Skeletal muscle satellite cell (primary cell): ENCODE results near the gene PPFIA2.
A peak's percentile ranks its signal among the peaks of the same experiment; 100 is the strongest.
"Not testable (repeated sequence)": the region's sequence is repeated elsewhere in the genome, so short reads cannot be mapped to it uniquely, and the experiment has no call there.

Experiments used
- H3K27me3 ChIP-seq: 2 replicates; pipeline ENCODE4 v1.7.0; 2013; ENCODE audit warnings: low read length; ENCODE audit not compliant: control insufficient read depth, insufficient read depth
- H3K36me3 ChIP-seq: 2 replicates; pipeline ENCODE4 v1.7.0; 2013; ENCODE audit warnings: mild to moderate bottlenecking, control low read depth, low read length; ENCODE audit not compliant: insufficient read depth
- H3K4me1 ChIP-seq: 2 replicates; pipeline ENCODE4 v1.7.0; 2013; ENCODE audit warnings: low read length; ENCODE audit not compliant: control insufficient read depth, insufficient read depth
- H3K4me2 ChIP-seq: 2 replicates; pipeline ENCODE4 v1.7.0; 2013; ENCODE audit warnings: mild to moderate bottlenecking, low read length
- H3K4me3 ChIP-seq: 2 replicates; pipeline ENCODE4 v1.7.0; 2013; ENCODE audit warnings: low read length
- H3K9ac ChIP-seq: 2 replicates; pipeline ENCODE4 v1.7.0; 2013; ENCODE audit warnings: mild to moderate bottlenecking, low read depth, low read length, moderate library complexity
- H3K9me3 ChIP-seq: replicated peaks from 2 replicates; pipeline ENCODE4 v1.7.0; 2013; ENCODE audit warnings: mild to moderate bottlenecking, control low read depth, low read length

Gene PPFIA2

DNA sequence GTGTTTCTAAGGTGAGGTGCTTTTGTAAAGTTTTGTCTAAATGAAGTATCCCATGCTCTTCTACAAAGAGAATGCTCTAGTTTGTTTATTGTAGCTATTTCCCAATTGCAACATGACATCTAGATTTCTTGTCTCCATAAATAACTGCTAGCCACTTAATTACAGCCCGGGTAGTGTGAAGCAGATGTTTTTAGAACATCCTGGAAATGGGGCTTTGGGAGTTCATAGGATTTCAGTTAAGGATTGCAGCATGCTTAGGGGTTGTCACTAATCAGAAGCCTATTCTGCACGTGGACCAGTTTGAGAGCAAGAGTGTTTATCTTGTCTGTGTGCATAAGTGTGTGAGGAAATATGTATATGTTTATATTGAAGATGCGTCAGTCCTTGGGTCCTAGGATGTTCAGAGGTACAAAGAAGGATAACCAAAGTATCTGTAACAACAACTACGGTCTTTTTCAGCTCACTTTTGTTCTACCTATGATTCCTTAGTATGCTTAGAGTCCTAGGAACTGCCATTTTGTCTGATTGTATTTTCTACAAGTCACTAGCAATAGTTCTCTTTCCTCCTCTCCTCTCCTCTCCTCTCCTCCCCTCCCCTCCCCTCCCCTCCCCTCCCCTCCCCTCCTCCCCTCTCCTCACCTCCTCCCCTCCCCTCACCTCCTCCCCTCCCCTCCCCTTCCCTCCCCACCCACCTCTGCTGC is 546.0 kb downstream of the PPFIA2 start:
- Histone ChIP-seq H3K9ac (no peak overlapping the region), H3K27me3 (no peaks in the 10 kb centered on the region), H3K4me2 (no peak overlapping the region), H3K4me1 (peaks cover 13% of the 10 kb centered on the region), H3K4me3 (no peak overlapping the region), H3K9me3 (no peaks in the 10 kb centered on the region), H3K36me3 (no peaks in the 10 kb centered on the region)

DNA sequence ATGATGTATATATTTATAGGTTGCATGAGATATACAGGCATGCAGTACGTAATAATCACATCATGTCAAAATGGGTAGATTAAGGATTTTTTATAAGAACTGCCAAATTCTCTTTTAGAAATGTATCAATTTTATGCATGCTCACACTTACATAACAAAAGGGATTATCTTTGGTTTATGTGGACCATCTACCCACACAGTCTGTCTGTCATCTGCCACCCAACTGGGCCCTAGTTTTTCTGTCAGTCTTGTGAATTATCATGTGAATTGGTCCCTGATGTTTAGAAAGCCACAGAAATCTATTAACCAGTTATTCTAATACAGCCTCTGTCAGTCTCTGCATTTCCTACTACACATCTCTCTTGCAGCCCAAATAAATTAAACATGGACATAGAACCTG is 547.8 kb downstream of the PPFIA2 start:
- H3K27me3 ChIP-seq, result no peaks in the 10 kb centered on the region
- H3K9me3 ChIP-seq, result no peaks in the 10 kb centered on the region
- no peaks in the 10 kb centered on the region for H3K36me3 ChIP-seq
- peaks cover 13% of the 10 kb centered on the region for H3K4me1 ChIP-seq
- no peak overlapping the region for H3K9ac ChIP-seq
- H3K4me2 ChIP-seq, result no peak overlapping the region
- H3K4me3 ChIP-seq, result no peak overlapping the region

DNA sequence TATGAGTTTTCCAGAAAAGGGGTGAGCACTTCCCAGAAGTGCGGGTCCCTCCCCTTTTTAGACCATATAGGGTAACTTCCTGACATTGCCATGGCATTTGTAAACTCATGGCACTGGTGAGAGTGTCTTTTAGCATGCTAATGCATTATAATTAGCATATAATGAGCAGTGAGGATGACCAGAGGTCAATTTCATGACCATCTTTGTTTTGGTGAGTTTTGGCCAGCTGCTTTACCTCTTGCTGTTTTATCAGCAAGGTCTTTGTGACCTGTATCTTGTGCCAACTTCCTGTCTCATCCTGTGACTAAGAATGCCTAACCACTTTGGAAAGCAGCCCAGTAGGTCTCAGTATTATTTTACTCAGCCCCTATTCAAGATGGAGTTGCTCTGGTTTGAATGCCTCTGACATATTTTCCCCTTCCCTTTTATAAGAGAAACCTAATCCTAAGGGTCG is 549.4 kb downstream of the PPFIA2 start:
- not testable (repeated sequence) for H3K36me3 ChIP-seq, H3K4me3 ChIP-seq, H3K27me3 ChIP-seq, H3K9me3 ChIP-seq, H3K9ac ChIP-seq
- peak overlapping the region; percentile 24 for H3K4me2 ChIP-seq
- H3K4me1 ChIP-seq, result peaks cover 13% of the 10 kb centered on the region

DNA sequence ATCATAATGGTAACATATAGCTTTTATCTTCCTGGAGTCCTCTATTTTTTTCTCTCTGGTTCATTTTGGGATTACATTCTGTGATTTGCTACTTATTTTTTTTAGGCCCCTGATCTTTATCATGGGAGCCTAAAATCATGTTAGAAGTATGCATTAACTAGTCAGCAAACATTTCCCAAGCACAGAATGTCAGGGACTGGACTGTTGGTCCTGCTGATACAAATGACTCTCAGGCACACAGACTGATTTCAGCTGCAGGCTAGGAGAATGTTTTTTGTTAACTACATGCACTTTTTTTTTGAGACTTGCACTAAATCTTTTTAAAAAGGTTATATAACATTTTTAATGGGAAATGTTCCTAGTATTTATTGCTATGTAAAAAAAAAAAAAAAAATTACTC is 550.1 kb downstream of the PPFIA2 start:
- Histone ChIP-seq H3K4me2 (no peak overlapping the region), H3K27me3 (no peaks in the 10 kb centered on the region), H3K4me3 (no peak overlapping the region), H3K9me3 (no peaks in the 10 kb centered on the region), H3K9ac (no peak overlapping the region), H3K36me3 (no peaks in the 10 kb centered on the region), H3K4me1 (peaks cover 13% of the 10 kb centered on the region)

DNA sequence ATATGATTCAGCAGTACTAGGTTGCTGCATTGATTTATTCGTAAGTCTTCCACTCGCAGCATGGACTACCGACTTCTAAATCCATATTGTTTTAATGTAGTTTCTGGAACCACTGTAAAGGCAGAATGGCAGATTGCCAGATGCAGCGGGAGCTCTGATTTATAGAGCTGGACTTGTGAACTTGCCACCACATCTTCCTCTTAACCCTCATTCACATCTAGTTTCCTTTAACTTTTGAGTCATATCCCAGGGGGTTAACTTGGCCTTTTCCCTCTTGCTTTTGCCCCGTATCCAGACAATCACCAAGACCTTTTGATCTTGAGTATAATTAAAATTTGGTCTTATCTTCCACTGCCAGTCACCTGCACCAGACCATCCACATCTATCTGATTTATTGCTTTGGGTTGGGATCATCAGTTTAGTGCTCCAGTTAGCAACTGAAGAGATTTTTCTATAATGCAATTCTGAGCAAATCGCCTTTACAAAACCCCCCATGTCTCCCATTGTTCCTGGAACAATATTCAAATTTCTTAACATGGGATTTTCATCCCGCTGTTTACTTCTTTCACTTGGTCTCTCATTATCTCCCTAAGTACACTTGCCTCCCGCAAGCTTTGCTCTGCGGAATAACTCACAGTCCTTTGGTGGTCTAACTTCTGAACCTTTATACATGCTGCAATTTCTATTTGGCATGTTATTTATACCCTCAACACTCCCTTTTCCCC is 550.8 kb downstream of the PPFIA2 start:
- H3K9ac ChIP-seq, result no peak overlapping the region
- H3K36me3 ChIP-seq, result no peaks in the 10 kb centered on the region
- no peaks in the 10 kb centered on the region for H3K9me3 ChIP-seq
- H3K27me3 ChIP-seq, result no peaks in the 10 kb centered on the region
- no peak overlapping the region for H3K4me2 ChIP-seq
- H3K4me3 ChIP-seq, result no peak overlapping the region
- peaks cover 13% of the 10 kb centered on the region for H3K4me1 ChIP-seq
